AG09319 (cell line): ENCODE measurements around the gene CHRNA9.

Experiments used
- DNase-seq: peaks from one replicate; pipeline ENCODE4 v3.0.0-alpha.2; 2010; ENCODE audit warnings: low read depth; ENCODE audit errors: extremely low read depth
- CTCF ChIP-seq: IDR thresholded peaks from 2 replicates; pipeline ENCODE4 v1.5.1; 2011; ENCODE audit warnings: low read depth, mild to moderate bottlenecking, inconsistent platforms, low read length, moderate library complexity

Gene CHRNA9

GRCh38 chr4:40348000-40348399 is 12.9 kb downstream of the CHRNA9 start:
- no peak for TF ChIP-seq CTCF
- DNase-seq, result no peak

GRCh38 chr4:40349561-40350198 is 14.5 kb downstream of the CHRNA9 start:
- no peak for TF ChIP-seq CTCF
- DNase-seq, result no peak

GRCh38 chr4:40350627-40351227 is 15.6 kb downstream of the CHRNA9 start:
- no peak for TF ChIP-seq CTCF

GRCh38 chr4:40354158-40354557 is 19.0 kb downstream of the CHRNA9 start:
- TF ChIP-seq CTCF, result no peak
- DNase-seq, result no peak

More at GRCh38 chr4:40350627-40351227, 15.6 kb downstream of the CHRNA9 start:
- DNase-seq, result no peak

GRCh38 chr4:40355131-40355530 is 20.0 kb downstream of the CHRNA9 start:
- TF ChIP-seq CTCF, result no peak
- no peak for DNase-seq

- DNase-seq, result no peak
- no peak for TF ChIP-seq CTCF
Observed at GRCh38 chr4:40357738-40358137, 22.6 kb downstream of the CHRNA9 start.

- TF ChIP-seq CTCF, result no peak
- DNase-seq, result no peak
Observed at GRCh38 chr4:40361338-40361737, 26.2 kb downstream of the CHRNA9 start.
